Measurements from ENCODE around the gene AMFR.

Gene AMFR

DNA sequence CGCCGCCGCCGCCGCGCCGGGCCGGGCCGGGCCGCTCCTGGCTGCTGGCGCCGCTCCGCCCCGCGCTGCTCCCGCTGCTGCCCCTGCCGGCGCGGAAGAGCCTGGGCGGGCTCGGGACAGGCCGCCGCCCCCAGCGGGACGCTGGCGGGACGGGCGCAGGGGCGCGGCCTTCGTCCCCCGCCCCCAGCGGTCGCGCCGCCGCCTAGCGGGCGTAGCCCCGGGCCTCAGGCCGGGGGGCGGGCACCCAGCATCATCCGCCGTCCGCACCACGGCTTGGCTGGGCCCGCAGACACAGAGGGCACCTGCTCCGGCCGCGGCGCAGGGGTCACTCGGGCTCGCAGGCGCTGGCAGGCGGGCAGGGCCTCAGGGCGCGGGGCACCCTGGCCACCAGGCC, at the start of gene AMFR:
Gene AMFR, minus strand, starts transcription at position 107 of the 394 bp plus-strand sequence. CDS start 218 bp downstream, outside the sequence.
- DNase-seq (ENCODE audit: low read depth in 3 of 3), result peak; percentile 14 to 46 (median 36)

- DNase-seq (ENCODE audit: low read depth in 3 of 3), result no peak
Measured at GRCh38 chr16:56470666-56471065, 45.3 kb upstream of the AMFR start.

- DNase-seq (ENCODE audit: low read depth in 3 of 3), result no peak
Measured at GRCh38 chr16:56470232-56470631, 44.9 kb upstream of the AMFR start.

DNA sequence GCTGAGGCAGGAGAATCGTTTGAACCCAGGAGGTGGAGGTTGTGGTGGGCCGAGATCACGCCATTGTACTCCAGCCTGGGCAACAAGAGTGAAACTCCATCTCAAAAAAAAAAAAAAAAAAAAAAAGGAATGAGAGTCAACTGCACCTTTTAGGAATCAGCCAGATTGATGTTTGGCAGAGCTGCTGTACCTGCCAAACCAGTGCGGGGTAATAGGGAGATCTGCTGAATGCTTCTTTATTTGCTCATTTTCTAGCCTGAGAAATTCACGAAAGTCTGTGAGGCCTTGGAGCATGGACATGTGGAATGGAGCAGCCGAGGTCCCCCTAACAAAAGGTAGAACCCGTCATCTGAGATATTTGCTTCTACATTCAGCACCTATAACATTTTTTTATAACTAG, 44.4 kb upstream of the AMFR start:
- no peak for DNase-seq (ENCODE audit: low read depth in 3 of 3)

- DNase-seq (ENCODE audit: low read depth in 3 of 3), result no peak
Measured at GRCh38 chr16:56468800-56469199, 43.5 kb upstream of the AMFR start.

DNA sequence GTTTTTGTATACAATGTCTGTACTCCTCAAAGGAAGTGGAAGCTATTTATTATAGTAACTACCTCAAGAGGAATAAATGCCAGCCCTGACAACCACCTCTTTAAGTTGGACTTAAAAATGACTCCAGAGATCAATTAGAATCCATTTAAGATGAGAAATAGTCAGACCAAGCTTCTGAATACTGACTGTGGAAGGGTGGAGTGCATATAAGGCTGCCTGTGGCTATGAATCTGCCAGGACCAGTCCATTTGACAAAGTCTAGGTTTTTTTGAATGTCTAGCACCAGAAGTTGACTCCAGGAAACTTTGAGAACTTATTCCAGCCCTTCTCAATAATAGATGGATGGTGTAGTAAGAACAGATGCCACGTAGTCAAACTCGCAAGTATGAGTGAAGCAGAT, 41.0 kb upstream of the AMFR start:
- DNase-seq (ENCODE audit: low read depth in 3 of 3), result no peak

- no peak for DNase-seq (ENCODE audit: low read depth in 3 of 3)
Measured at GRCh38 chr16:56463153-56463552, 37.8 kb upstream of the AMFR start.

GRCh38 chr16:56462064-56462796, 36.9 kb upstream of the AMFR start:
- no peak for DNase-seq (ENCODE audit: low read depth in 3 of 3)

GRCh38 chr16:56460101-56460500, 34.8 kb upstream of the AMFR start:
- no peak for DNase-seq (ENCODE audit: low read depth in 3 of 3)

- no peak for DNase-seq (ENCODE audit: low read depth in 3 of 3)
Measured at GRCh38 chr16:56457927-56458470, 32.7 kb upstream of the AMFR start.

GRCh38 chr16:56451753-56452689, 26.7 kb upstream of the AMFR start:
- DNase-seq (ENCODE audit: low read depth in 3 of 3), result no peak

DNA sequence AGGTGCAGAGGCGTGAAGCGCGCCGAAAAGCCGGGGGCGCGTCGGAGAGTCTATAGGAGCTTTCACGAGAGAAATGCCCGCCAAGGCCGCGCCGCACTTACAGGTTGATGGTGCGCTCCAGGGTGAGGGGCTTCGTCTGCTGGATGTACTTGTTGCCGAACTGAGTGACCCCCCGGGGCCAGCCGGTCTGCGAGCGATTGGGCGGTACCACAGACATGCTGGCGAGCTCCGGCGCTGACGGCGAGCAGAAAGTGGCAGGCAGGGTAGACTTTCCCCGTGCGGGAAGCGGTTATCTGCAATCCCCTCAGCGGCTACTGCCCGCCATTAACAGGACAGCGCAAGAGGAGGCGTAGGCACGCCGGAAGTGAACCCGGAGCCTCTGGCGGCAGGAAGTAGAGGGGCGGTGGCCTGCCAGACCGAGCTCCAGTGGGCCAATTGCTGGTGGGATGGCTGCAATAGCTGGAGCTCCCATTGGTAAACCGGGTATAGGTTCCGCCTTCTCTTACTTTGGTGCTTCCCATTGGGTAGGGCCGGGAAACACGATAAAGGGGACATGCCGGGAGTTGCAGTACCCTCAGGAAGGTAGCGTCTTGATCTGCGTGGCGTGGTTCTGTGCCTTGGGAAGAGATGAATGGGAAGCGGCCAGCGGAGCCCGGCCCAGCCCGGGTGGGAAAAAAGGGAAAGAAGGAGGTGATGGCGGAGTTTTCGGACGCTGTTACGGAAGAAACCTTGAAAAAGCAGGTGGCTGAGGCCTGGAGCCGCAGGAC, 25.8 kb upstream of the AMFR start, which contains the start of the genes NUDT21 and OGFOD1:
Gene NUDT21, minus strand, starts transcription at position 347 of the 767 bp plus-strand sequence. Its CDS starts 130 bp downstream, at position 217.
Gene OGFOD1, plus strand, starts transcription at position 569 of the 767 bp plus-strand sequence. Its CDS starts 59 bp downstream, at position 628.
- DNase-seq (ENCODE audit: low read depth in 3 of 3), result peak; percentile 66 to 87 (median 81)

DNA sequence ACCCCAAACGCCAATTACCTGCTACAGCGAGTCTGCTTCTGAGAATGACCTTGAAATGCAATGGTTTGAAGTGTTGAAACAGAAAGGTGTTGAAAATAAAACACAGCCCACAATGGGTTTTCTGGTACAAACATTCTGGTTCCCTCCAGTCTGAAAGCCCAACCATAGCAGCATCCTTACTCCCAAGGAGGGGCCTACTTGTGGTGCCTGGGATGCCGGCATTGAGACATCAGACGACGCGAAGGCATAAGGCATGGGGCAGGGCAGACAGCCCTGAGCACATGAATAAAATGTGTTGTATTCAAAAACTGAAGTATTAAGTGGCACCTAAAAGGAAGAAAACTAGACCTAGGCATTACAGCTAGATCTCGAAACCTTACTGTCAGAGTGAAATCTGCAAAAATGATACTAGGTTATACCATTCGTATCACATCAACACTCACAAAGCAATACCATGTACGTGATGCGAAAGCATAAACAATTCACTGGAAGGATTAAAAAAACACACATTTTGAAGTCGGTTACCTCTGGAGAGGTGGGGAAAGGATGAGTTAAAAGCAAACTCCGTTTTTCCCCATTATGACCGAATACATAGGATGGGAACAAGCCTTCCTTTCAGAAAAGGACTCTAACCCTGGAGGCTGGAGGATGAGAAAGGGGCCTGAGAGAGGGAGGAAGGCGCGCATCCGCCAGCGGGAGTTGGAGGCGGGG, 25.1 kb upstream of the AMFR start:
- DNase-seq (ENCODE audit: low read depth in 3 of 3), result no peak

DNA sequence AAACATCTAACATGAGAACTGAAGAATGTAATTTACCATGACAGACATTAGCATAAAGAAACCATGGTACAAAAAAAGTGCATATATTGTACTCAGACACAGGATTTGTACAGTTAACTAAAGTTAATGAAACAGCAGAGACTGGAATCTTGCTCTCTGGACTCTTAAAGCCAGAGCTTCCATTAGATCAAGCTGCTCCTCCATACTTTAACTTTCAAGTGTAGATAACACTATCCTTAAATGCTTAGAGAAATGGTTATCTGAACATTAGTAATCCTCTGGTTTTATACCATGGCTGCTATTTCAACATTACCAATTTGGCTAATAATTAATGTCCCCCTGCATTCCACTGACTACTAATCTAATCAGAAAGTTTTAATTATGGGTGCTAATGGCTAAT, 22.7 kb upstream of the AMFR start:
- no peak for DNase-seq (ENCODE audit: low read depth in 3 of 3)

GRCh38 chr16:56447286-56447685, 21.9 kb upstream of the AMFR start:
- DNase-seq (ENCODE audit: low read depth in 3 of 3), result no peak

GRCh38 chr16:56438038-56438437, 12.7 kb upstream of the AMFR start:
- no peak for DNase-seq (ENCODE audit: low read depth in 3 of 3)

- DNase-seq (ENCODE audit: low read depth in 3 of 3), result no peak
Measured at GRCh38 chr16:56436258-56436657, 10.9 kb upstream of the AMFR start.

DNA sequence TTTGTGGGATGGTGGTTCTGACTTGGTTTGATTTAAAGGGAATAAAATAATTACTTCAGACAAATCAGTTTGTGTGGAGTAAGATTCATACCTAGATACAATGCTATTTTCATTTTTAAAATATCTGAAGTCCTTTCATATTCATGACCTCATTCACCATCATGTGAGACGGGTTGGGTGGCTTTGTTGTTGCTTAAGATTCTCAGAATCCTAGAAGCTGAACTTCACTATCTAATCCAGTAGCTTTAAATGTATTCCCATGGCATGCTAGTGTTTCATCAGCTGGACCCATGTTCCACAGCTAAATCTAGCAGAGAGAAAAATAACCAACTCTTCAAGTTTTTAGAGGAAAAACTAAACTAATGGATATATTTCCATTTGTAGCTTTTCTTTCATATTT, 2.7 kb upstream of the AMFR start:
- DNase-seq (ENCODE audit: low read depth in 3 of 3), result no peak

DNA sequence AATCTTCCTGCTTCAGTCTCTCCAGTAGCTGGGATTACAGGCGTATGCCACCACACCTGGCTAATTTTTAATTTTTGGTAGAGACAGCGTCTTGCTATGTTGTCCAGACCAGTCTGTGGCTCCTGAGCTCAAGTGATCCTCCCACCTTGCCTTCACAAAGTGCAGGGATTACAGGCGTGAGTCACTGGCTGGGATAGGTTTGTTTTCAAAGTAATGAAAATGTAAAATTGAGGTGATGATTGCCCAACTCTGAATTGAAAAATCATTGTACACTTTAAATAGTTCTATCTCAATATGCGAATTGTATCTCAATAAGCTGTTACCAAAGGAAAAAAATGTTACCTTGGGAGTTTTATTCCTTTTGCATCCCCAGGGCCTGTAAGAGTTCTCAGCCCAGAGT, 1.2 kb upstream of the AMFR start:
- no peak for DNase-seq (ENCODE audit: low read depth in 3 of 3)

DNA sequence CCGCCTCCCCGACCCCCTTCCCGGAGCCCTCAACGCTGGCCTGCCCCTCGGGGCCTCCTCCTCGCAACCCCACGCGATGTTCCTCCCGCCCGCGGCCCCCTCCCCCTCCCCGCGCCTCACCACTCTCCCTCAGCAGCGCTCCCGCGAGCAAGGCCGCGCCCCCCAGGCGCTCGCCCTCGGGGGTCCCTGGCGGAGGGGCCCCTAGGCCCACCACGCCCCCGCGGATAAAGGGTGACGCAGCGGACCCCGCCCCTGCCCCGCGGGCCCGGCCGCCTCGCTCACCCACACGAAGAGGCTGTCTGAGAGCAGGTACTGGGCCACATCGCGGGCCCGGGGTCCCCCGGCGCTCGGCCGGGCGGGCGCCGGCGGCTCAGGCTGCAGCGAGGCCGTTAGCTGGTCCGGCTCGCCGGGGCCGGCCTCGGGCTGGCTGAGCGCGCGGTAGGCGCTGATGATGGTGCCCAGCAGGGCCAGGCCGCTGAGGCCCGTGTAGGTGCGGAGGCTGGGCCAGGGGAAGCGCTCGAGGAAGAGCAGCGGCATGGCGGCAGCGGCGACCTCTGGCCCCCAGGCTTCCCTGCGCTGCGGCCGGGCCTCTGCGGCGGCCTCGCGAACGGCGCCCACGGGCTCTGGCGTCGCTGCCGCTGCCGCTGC, 430 bp downstream of the AMFR start:
- DNase-seq (ENCODE audit: low read depth in 3 of 3), result peak; percentile 21 to 35 (median 28)
